Adipose tissue (tissue), 3 donors: ENCODE data around the gene NUF2. TPM values are rescaled to one million over a fixed set of nuclear protein-coding genes. Genes with fewer than 3 reads are reported as not detected.
"Not testable (repeated sequence)": the region's sequence is repeated elsewhere in the genome, so short reads cannot be mapped to it uniquely, and the experiment has no call there.

Experiments
- H3K27ac ChIP-seq: one replicate; pipeline ENCODE4 v1.5.1; 2013; ENCODE audit warnings: low read depth, low read length
- WGBS, 3 donors: extraction: QIAGEN DNeasy Blood & Tissue Kit; methylation state at CpG; one replicate each; pipeline ENCODE4 v1.1.7; 2013; 5-methylcytosine and 5-hydroxymethylcytosine counted together
- polyA plus RNA-seq, 3 donors: library from polyadenylated mRNA; stranded (reverse); fragments of 200-250 nt; gene quantifications; one replicate each; pipeline ENCODE4 v1.2.3, GENCODE V29; 2013
- donor health status: healthy with polysubstance abuse.
- donor health status: Bipolar disorder and iron deficiency.
- donor health status: healthy.

The NUF2 gene
- polyA plus RNA-seq, 3 donors, result 0.22 to 0.90 (median 0.24) TPM

DNA sequence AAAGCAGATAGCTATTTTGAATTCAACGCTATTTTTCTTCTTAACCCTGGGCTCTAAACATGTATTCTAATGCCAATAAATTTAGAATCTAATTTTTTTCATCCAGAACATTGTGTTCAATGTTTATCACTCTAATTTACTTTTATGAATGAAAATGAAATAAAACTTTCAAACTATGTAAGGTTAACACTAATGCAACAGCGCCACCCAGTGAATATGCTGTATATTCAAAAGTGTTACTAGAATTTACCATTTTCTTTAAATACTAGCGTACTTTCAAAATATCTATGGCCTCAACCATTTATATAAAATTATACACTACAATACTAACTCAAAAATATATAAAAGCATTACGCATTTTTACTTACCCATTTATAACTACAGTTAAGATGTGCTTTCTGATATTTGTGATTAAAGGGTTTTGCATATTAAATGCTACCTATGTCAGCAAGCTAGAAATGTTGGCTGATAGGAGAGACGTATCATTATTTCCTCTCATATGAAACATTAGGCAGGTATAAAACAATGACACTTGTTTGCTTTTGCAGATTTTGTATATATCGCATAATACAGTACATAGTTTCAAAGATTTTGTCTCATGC lies 5.9 kb upstream of the NUF2 start:
- WGBS, 3 donors, result 48 to 56% (median 52%) methylated on average over 6 of the region's 6 CpGs

DNA sequence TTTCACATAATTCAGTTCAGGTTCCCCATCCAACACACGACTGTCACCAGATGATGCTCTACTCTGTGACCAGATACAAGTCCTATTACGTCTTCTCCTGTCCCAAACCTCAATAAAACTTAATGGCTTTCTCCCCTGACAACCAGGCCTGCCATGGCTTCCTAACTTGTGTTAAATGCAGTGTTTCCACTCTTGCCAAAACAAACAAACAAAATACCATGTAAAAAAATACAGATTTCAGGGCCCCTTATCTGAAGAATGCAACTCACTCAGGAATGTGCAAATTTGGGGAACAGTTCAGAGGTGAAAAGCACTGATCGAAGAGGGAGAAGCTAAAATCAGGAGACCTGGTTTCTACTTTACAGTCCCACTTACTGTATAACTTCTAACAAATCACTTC lies 863 bp upstream of the NUF2 start:
- peak overlapping the region; percentile 64 for H3K27ac ChIP-seq
- 31 to 46% (median 42%) methylated on average over 3 of the region's 3 CpGs for WGBS, 3 donors

More for the DNA sequence above, 5.9 kb upstream of the NUF2 start:
- no peak overlapping the region for H3K27ac ChIP-seq

DNA sequence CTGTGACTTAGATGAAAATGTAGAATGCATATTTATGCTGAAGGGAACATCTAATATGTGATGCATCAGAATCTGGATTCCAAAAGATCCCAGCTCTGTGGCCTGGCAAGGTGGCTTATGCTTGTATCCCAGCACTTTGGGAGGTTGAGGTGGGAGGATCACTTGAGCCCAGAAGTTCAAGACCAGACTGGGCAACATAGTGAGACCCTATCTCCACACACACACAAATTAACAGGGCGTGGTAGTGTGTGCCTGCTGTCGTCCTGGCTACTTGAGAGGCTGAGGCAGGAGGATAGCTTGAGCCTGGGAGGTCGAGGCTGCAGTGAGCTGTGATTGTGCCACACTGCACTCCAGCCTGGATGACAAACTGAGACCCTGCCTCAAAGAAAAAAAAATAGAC lies 1.6 kb downstream of the NUF2 start:
- H3K27ac ChIP-seq, result not testable (repeated sequence)
- WGBS, 3 donors, result 86 to 95% (median 91%) methylated on average over 3 of the region's 3 CpGs

DNA sequence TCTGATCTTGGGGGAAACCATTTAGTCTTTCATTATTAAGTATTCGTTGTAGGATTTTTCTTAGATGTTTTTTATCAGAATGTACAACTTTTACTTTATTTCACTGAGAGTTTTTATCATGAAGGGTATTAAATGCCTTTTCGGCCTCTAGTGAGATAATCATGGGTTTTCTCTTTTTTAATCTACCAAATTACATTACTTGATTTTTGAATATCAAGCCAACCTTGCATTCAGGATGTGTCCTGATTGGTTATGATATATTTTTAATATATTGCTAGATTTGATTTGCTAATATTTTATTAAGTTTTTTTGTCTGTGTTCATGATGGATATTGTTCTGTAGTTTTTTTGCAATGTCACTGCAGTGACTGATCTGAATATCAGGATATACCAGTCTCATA lies 9.4 kb downstream of the NUF2 start:
- 97 to 99% (median 97%) methylated on average over 2 of the region's 2 CpGs for WGBS, 3 donors

DNA sequence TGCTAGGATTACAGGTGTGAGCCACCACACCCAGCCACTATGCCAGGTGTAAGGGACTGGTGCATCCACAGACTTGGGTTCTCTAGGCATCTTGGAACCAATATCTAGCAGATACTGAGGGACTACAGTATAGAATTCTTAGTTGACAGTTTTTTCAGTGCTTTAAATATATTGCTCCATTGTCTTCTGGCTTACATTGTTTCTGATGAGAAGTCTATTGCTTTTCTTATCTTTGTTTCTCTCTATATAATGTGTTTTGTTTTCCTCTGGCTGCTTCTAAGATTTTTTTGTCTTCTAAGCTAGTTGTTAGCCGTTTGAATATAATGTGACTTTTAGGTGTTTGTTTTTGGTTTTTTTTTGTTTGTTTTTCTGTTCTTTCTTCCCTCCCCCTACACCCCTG lies 13.5 kb downstream of the NUF2 start:
- no peak overlapping the region for H3K27ac ChIP-seq
- WGBS, 3 donors, result 93 to 97% (median 94%) methylated on average over 1 of the region's 1 CpG

More for the DNA sequence above, 9.4 kb downstream of the NUF2 start:
- H3K27ac ChIP-seq, result no peak overlapping the region

DNA sequence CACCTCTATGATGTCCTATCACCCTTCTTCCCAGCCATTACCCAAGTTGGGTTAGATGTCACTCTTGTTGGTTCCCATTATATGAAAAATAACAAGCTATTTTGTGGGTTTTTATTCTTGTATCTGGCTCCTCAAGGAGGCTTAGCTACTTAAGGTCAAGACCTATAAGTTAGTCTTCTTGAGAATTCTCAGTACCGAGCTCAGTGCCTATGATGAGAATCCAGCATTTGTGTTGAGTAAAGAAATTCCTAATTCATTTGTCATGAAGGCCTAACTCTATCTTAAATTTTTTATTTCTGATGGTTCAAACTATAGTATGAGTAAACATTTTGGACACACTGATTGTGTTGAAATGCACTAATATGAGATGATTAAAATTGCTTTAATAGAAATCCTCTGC lies 15.9 kb downstream of the NUF2 start:
- H3K27ac ChIP-seq, result no peak overlapping the region
- WGBS, 3 donors, result 99 to 100% (median 100%) methylated on average over 1 of the region's 1 CpG

DNA sequence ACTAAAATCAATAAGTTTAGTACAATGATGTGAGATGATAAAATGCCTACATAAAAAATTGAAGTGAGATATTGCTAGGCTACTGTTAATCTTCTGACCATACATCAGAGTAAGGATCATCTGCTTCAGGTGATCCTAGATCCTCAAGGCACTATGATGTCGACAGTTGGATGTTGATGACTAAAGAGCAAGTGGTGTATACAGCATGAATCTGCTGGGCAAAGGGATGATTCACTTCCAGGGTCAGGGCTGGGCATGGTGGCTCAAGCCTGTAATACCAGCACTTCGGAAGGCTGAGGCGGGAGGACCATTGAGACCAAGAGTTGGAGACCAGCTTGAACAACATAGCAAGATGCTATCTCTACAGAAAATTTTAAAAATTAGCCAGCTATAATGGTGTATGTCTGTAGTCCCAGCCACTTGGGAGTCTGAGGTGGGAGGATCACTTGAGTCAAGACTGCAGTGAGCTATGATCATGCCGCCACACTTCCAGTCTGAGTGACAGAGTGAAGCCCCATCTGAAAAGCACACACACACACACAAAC lies 24.6 kb downstream of the NUF2 start:
- WGBS, 3 donors, result 74 to 100% (median 99%) methylated on average over 4 of the region's 4 CpGs
- H3K27ac ChIP-seq, result no peak overlapping the region

DNA sequence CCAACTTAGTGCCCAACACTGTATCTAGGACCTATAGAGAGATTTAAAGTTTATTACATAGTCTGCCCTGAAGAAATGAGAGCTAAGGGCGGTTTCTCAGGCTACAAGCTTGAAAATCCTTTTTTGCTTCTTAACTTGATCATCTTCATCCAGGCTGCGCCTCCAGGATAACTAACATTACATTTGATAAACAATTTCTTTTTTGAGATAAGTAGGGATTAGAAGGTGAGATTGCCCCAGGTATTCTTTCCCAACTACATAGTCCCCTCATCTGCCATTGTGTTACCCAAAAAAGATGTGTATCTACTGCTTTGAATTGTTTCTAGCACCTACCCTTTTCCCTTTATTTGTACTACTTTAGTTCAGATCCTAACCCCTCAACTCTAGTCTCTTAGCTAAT lies 25.4 kb downstream of the NUF2 start:
- no peak overlapping the region for H3K27ac ChIP-seq
- WGBS, 3 donors, result 96 to 99% (median 98%) methylated on average over 2 of the region's 2 CpGs

DNA sequence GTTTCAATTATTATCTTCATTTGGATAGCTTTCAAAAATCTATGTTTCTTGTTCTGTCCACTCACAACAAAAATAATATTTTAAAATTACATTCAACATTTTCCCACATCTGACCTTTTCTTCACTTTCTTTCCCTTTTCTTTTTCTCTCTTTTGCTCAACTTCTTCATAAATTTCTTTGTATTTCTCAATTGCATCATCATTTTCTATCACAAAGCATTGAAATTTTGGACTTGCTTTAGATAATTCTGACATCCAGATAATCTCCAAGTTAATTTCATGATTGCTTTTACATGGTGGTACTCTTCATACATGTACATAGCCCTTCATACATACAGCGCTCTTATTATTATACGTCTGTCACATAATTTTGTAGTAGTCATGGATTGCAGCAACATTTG lies 30.2 kb downstream of the NUF2 start:
- H3K27ac ChIP-seq, result no peak overlapping the region
- 99% methylated on average over 2 of the region's 2 CpGs for WGBS, 3 donors

DNA sequence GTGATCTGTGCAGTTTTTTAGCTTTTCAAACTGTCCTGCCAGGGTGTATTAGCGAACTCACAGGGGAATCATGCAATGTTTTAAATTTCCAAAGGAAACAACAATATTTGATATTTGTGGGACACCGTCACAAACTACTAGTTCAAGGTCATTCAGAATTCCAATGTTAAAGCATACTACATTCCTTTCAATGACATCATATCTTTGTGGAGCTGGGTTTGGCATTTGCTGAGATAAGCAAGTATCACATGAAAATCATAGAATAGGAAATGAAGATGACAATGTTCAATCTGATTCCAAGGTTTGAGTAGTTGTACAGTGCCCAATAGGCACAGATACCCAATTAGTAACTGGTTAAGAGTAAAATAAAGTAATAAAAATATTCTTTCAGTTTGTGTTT lies 35.6 kb downstream of the NUF2 start:
- WGBS, 3 donors, result 53 to 80% (median 72%) methylated on average over 2 of the region's 2 CpGs
- H3K27ac ChIP-seq, result no peak overlapping the region

DNA sequence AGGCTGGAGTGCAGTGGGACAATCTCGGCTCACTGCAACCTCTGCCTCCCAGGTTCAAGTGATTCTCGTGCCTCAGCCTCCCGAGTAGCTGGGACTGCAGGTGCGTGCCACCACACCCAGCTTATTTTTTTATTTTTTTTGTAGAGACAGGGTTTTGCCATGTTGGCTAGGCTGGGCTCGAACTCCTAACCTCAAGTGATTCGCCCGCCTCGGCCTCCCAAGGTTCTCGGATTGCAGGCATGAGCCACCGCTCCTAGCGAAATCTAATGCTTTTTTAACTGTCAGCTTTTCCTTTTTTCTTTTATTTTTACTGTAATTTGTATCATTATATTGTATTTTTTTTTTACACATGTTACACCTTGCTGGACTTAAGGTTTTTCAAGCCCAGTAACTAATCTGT lies 36.4 kb downstream of the NUF2 start:
- H3K27ac ChIP-seq, result not testable (repeated sequence)
- 91 to 99% (median 98%) methylated on average over 11 of the region's 11 CpGs for WGBS, 3 donors

DNA sequence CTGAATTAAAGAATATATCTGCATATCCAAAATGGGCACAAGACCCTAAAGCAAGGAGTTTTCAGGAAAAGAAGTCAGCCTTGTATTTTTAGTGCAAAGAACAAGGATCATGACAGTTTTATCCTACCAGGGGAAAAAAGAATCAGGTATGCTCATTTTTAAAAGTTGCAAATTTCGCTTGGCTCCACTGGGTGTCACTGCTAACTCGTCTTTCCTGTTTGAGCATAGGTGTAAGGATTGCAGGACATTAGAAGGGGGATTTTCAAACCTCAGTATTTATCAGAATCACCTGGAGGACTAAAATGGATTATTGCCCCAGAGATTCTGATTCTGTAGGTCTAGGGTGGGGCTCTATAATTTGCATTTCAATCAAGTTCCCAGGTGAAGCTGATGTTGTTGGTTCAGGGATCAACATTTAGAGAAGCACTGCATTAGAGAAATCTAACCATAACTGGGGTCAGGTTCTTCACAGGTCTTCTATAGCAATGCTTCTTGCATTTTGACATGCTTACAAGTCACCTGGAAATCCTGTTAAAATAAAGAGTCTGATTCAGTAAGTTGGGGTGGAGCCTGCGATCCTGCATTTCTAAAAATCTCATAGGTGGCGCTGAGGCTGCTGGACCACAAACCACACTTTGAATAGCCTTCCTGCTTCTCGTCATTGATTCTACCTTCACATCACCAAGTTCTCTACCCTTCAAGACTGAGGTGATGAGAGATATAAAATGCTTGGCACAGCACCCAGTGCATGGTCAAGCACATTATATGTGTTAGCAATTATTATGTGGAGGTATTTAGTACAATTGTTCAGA lies 39.6 kb downstream of the NUF2 start:
- WGBS, 3 donors, result 35 to 43% (median 38%) methylated on average over 5 of the region's 5 CpGs
- H3K27ac ChIP-seq, result no peak overlapping the region

DNA sequence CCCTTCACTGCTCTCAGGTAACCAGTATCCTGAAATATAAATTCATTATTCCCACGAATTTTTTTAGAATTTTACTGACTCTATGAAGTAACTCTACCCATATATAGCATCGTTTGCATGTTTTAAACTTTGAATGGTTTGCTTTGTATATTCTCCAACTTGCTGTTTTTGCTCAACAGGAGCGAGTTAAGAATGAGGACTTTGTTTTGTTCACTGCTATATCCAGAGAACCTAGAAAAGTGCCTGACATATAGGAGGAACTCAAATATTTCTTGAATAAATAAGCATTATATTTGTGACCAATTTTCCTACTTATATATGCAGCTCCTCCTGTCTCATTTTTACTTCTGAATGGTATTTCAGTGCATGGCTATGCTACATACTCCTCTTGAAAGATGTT lies 43.4 kb downstream of the NUF2 start:
- 48 to 64% (median 59%) methylated on average over 3 of the region's 3 CpGs for WGBS, 3 donors
- no peak overlapping the region for H3K27ac ChIP-seq

DNA sequence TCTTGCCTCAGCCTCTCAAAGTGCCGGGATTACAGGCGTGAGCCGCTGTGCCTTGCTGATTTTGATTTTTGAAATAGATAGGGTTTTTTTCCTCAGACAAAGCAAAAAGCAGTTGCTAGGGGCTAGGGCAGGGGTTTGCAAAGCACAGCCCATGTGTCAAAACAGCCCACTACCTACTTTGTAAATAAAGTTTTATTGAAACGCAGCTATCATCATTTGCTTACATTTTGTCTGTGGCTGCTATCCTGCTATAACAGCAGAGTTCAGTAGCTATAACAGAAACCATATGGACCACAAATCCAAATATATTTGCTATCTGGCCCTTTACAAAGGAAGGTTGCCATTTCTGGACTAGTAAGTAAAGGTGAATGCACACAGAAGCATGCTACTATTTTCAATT lies 44.8 kb downstream of the NUF2 start:
- H3K27ac ChIP-seq, result no peak overlapping the region
- WGBS, 3 donors, result 86 to 97% (median 95%) methylated on average over 4 of the region's 4 CpGs

DNA sequence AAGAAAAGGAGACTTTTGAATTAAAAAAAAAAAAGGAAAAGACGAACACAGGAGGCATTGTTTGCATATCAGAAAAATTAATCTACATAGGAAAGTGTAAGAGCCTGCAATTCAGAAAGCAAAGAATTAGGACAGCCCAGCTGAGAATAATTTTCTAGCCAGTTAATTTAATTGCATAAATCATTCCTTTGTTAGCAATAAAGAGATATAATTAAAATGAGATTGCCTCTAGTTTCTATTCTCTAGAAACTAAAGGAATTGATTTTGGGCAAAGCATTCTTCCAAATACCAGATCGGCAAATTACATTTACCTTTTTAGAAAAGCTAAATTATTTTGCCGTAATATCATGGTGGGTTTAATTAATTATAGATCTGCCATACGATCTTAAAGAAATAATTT lies 46.0 kb downstream of the NUF2 start:
- WGBS, 3 donors, result 56 to 80% (median 72%) methylated on average over 4 of the region's 4 CpGs
- H3K27ac ChIP-seq, result no peak overlapping the region

DNA sequence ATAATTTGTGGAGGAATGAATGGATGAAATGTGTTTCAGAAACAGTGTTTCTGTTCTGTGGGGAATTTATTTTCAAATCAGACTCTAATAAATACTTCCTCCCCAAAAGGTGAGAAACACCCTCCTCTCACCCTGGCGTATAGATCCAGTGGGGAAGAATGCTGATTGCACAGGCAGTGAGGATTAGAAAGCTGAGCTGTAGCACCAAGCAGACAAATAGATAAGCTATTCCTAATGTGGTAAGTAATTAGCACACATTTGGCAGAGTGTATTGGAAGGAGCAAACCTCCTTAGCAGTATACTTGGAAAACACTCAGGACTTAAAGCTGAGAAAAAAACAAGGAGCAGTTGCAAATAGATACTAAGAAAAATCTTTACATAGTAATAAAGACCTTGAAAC lies 50.8 kb downstream of the NUF2 start:
- 55 to 78% (median 76%) methylated on average over 1 of the region's 1 CpG for WGBS, 3 donors
- no peak overlapping the region for H3K27ac ChIP-seq

DNA sequence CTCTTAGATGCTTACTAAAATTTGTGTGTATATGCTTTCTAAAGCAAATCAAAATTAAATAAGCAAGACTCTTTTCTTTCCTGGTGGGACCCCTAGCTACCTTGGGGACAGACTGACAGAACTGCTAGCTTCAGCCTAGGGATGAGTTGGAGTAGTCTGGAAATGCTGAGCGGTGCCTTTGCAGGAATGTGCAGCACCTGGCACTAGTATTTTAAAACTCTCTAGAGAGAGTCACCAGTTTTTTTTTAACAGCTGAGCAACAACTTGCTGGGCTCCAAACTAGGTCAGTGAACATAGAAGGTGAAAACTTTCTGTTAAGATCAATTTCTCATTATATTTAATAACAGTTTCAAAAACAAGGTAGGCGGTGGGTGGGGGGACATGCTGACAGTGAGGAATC lies 56.8 kb downstream of the NUF2 start:
- WGBS, 3 donors, result 85 to 89% (median 87%) methylated on average over 2 of the region's 2 CpGs
- no peak overlapping the region for H3K27ac ChIP-seq

DNA sequence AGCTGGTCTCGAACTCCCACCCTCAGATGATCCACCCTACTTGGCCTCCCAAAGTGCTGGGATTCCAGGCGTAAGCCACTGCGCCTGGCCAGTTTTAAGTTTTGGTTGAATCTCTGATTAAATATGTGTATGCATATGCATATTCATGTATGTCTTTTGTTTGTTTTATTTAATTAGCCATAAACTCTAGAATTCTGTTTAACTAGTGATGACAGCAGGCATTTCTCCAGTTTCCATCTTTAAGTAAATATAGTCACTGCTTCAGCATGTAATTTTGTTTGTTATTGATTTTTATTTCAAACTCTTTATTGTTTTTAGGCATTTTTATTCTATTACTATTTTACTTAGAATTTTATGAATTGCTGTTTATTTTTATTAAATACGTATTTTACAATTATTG lies 58.0 kb downstream of the NUF2 start:
- 92 to 95% (median 93%) methylated on average over 4 of the region's 4 CpGs for WGBS, 3 donors
- H3K27ac ChIP-seq, result no peak overlapping the region

DNA sequence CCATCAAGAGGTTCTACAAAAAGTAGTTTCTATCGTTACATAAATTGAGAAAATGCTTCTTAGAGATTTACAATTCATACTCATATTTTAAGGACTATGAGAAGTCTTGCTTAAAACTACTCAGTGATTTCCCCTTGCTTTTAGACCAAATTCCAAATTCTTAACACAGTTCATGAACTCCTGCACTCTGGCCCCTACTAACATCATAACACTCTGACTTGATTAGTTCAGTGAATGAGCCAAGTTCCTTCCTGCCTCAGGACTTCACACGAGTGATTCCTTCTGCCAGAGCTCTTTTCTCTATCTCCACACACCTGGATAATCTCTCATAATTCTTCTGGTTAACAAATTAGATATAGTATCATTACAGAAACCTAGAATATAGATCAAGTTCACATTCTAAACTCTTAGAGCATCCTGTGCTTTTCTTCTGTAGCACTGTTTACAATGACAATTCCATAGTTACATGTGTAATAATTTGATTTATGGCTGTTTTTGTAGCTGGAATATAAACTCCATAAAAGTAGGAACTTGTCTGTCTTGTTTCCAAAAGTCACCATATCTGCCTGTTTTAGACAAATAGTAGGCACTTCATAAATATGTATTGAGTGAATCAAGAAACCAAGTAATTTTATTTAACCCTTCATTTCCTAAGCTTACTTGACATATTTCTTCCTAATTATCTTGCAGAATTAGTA lies 59.9 kb downstream of the NUF2 start:
- H3K27ac ChIP-seq, result no peak overlapping the region
- 23 to 37% (median 26%) methylated on average over 2 of the region's 2 CpGs for WGBS, 3 donors
